ENCODE measurements around the gene CACNB1.

Gene CACNB1

DNA sequence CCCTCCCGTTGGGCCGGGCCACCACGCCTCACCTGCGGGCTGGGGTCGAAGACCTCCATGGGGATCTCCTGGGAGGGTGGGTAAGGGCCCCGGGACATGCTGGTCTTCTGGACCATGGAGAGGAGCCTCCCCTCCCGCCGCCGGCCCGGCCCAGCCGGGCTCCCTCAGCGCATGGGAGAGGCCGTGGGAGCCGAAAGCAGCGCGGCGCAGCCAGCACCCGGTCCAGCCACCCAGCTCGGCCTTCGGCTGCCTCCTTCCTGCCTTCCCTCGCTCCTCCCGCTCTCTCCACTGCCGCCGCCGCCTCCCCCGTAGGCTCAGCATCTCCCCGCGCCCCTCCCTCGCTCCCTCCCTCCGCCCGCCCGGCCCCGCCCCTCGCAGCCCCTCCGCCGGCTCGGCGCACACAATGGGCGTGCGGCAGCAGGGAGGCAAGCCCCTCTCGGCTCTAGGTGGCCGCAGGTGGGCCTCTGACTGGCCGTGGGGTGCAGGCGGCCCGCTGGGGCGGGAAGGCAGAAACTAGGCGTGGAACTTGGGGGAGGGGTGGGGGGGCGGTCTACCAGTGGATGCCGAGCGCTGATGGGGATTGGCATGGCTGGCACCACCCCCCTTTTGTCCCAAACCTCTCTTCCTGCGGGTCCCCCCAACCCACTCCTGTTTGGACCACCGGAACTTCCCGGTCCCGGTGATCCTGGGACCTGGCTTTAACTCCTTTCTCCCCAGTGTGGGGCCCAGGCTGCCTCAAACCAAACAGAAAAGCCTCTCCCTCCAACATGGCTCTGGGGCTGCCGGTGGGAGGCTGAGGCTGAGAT is at the start of gene CACNB1:
CACNB1 (minus strand) TSS at position 290 of the 806 bp plus-strand sequence; CDS start at position 116, 174 bp downstream.
- no peak for DNase-seq

DNA sequence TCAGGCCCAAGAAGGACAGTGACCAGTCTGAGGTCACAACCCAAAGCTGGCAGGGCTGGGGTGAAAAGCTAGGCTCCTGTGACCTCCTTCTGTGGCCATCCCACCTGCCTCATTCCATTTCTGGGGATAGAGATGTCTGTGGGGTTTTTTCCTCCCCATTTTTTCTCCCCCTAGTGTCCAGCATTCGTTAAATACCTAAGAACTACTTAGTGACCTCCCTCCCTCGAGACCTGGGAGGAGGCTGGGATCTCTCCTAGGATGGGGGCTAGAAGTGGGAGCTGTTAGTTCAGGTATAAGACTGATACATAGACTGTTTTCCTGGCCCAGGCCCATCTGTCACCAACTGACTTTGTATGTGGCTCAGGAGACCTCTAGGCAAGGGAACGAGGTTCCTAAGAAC is 48.8 kb upstream of the CACNB1 start:
- DNase-seq: no peak

DNA sequence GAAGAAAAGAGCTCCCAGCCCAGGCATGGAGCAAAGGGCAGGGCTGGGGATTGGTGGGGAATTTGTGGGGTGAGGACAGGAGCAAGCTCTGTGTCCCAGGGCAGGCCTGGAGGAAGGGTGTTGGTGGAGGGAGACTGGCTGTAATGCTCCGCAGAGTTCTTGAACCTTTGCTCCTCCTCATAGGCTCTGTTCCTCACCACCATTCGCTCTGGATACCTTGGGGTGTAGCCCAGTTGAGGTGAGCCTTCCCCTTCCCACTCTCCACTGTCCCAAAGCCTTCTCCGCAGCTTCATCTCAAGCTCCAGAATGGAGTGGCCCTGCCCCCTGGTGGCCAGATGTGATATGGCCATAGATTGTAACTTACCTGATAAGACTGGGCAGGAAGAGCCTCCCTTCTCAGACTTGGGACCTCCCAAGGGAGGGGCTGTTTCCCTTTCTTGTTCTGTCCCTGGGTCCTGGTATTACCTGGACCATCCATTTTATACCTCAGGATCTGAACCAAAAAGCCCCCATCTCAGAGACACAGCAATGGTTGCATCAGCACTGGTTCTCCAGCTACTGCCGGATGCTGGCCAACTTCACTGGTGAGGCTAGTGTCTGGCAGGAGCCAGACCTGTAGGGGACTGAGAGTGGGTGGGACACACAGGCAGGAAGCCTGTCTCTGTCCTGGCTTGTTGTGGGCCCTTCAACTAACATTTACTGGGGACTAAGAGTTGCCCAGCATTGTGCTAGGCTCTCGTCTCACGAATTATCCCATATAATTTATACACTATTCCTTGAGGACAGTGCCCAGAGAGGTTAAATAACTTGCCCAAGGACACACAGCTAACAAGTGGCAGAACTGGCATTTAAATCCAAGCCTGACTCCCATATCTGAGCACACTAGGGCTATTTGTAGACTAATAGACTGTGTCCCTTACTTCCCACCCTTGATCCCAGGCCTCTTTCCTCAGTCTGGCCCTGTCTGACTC is 47.4 kb upstream of the CACNB1 start:
- peak; percentile 28 for DNase-seq

DNA sequence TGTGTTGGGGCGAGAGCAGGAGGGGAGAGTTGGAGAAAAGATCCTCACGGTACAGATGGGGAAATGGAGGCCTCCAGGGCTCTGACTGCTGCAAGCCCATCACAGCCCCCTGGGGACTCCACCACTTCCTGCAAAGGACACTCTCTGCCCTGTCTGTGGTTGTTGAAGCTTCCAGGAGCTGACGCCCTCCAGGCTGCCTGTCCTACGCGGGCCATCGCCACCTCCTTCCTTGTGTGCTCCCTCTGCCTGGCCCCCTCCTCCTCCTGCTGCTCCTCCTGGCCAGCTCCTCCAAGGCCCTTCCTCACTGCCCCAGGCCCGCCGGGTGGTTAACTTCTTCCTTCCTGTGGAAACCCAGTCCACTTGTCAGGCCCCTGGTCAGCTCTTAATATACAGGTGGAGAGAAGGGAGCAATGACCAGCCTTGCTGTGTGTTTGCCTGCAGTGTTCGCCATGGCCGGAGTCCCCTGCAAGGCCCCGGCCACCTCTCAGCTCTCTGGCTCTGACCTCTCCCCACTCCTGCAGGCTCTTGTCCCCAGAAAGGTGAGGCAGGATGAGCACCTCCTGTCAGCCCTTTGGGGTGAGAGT is 46.6 kb upstream of the CACNB1 start:
- DNase-seq: peak; percentile 48

DNA sequence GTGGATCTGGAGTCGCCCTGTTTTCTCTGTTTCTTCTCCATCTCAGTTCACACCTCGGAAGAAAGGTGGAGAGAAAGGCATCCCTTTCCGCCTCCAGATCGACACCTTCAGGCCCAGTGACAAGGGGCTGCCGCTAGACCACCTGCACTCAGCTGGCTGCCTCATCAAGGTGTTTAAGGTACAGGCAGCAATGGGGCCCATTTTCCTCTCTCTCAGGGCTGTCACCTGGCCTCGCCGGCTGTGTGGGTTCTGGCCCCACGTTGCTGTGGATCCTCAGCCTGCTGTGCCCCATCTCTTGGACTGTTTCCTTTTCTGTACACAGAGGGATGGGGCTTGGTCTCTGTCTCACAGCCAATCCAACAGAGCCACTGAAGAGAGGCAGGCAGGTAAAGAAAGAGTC is 45.7 kb upstream of the CACNB1 start:
- no peak for DNase-seq

DNA sequence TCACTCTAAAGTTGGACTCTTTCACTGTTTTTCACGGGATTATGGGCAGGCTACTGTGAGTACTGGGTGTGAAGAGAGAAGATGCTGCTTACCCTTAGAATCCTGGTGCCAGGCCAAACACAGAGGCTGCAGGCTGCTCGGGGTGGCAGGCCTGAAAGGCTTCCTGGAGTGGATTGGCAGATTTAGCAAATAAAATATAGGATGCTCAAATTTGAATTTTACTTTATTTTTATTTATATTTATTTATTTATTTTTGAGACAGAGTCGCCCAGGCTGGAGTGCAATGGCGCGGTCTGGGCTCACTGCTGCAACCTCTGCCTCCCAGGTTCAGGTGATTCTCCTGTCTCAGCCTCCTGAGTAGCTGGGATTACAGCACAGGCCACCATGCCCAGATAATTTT is 43.2 kb upstream of the CACNB1 start:
- DNase-seq: no peak

DNA sequence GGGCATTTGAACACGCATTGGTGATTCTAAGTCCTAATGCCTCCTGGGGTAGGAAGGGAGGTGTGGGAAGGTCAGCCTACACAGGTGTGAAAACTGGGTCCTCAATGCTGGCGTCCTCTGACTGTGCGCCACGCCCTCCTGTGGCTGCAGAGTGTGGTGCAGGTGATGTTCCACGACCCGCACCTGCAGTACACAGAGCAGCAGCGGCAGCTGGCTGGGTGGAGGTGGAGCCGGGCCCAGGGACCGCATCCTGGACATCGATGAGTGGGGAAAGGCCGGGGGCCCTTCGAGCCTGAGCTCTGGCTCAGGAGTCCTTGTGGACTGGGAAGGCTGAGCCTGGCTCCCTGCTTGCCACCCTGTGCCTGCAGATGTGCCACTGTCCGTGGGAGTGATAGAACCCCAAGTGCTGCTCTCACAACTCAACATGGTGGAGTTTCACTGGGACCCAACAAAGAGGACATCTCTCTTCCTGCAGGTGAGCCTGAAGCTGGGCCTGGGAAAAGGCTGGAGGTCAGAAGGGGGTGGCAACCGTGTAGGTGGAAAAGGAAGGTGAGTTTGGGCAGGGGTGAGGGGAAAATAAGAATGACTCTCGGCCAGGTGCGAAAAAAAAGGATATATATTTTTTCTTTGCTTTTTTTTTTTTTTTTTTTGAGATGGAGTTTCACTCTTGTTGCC is 42.3 kb upstream of the CACNB1 start:
- no peak for DNase-seq

DNA sequence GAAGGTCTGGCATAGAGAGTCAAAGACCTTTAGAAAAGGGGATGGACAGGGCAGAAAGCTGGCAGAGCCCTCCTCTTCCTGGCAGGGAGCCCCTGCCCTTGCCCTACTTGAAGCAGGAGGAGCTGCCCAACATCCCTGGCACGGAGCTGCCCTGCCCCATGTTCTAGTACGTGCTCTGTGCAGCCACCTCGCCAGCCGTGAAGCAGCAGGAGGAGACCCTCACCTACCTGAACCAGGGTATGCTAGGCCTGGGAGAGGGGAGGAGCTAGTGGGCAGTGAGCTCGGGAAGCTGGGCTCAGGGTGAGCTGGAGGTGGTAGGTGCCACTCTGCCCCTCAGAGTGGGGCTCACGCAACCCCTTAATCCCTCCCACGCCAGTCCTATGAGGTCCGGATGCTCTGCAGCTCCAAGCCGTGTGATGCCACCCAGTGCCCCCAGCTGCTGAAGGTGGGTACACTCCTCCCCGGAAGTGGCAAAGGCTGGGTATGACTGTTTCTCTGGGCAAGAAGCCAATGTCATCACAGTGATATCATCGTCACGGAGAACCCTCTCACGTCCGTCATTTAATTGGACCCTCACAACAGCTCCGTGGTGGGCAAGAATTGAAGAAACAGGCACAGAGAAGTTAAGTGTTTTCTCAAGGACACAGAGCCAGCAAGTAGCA is 41.0 kb upstream of the CACNB1 start:
- peak; percentile 18 for DNase-seq

DNA sequence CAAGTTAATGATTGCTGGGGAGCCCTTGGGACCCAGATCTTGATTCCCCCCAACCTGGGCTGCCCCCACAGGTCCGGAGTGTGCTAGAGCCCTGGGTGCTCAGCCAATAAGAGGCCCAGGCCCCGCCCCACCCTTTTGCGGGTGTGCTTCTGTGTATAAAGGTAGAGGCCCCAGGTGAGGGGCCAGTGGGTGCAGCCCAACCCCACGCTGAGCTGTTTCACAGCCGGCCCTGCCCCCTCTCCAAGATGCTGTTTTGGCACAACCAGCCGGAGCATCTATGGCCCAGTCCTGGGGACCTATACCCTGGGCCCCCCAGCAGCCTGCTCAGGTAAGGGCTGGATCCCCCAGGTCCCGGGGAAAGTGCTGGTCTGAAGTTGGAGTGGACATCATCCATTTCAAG is 40.1 kb upstream of the CACNB1 start:
- no peak for DNase-seq

DNA sequence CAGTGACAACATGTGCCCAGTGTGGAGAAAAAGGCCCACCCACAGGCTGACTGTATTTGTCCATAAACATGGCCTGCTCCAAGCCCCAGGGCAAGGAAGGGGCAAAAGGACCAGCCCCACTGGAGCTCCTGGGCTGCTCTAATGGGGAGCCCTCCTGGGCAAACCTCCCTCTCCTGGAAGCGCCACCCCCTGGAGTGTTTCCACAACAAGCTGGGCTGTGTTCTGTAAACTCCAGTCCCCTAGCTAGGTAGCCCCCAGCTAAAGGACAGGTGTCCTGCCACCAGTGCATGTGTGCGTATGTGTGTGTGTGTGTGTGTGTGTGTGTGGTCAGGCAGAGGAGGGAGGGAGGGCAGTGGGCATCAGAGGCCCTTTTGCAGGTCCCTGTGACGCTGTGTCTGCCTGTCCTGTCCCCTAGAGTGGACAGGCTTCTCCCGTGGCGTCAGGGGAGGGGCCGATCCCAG is 39.5 kb upstream of the CACNB1 start:
- no peak for DNase-seq

DNA sequence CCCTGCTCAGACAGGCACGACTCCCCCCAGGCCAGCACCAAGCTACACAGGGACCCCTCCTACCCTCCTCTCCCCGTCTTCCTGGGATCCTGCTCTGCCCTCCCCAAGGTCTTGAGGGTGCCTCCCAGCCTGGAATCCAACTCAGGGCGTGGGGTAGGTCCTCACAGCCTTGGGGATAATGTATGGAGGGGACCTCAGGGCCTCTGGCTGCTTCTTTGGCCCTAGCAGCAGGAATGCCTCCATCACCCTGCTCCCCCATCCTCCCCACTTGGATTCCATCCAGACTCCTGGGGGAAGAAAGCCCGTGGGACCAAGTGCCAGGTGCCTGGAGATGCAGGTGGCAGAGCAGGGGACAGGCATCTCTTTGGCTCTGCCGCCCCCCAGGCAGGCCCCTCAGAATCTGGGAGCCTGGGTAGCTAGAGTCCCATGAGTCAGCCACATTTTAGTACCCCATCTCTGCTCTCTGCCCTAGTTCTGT is 39.0 kb upstream of the CACNB1 start:
- no peak for DNase-seq

DNA sequence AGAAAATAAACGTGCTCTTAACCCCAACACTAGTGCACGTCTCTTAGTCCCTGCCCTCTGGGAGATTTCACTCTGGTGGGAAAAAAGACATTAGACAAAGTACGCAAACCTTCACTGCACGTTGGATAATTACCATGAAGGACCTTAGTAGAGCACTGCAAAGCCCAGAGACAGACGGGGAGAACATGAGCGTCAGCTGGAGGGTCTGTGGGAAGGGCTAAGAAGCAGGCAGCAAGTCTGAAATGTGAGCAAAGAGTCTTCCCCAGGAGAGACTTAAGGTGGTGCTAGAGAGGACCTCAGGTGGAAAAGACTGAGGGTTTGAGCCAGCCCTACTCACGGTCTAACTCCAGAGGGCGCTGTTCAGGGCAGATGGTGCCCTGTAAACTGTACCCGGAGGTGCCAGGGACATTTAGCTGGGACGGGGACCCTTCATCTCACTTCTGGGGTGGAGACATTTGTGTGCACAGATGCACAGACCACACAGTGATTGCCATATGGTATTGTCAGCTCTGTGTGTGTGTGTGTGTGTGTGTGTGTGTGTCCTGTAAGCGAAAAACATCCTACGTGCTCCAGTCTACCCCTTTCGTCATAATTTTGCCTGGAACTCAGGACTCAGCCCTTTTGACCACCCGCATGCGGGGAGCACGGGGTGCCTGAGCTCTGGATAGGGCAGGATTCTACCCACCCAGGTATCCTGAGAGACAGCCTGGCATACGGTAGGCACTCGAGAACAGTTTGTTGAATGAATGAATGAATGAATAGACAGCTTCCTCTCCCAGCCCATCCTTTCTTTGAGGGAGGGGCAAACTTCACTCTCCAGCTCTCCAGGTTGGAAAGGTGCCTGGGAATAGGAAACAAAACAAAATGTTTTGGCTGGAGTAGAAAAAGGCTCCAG is 38.3 kb upstream of the CACNB1 start:
- peak; percentile 34 for DNase-seq

DNA sequence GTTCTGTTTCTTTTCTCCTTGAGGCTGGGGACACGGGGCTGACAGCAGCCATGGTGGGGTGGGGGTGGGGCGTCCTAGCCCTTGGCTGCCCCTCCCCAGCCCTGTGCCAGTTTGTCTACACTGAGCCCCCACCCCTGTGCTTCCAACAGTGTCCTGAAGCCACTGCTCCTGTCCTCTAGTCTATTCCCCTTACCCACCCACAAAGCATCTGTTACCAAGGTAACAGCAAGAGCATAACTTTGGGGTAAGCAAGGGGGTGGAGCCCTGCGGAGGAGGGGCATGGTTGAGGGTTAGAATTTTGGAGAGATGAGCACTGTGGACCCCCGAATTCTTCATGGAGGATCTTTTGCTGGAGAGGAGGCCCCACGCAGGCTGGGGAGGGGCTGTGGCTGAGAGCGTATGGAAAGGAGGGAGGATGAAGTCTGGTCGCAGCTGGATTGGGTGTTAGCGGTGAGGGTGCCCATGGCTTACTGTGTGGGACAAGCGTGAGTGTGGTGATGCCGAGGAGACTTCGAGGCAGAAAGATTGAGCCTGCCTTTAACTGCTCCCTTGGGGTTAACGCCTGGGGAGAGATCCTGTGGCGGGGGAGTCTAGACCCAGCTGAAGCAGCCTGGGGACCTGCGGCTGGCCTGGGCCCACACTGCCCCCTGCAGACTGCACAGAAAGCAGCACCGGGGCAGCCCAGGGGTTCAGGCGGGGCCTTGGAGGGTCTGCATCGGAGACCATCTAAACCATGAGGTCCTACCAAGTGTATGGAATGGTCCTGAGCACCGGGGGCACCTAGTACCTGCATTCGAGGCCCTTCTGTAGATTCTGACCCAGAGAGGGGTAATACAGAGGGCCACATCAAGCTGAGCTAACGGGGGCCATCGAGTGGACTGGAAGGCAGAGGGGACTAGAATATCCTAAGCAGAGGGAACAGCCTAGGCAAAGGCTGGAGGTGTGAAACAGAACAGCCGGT is 34.4 kb upstream of the CACNB1 start:
- peak; percentile 34 for DNase-seq

DNA sequence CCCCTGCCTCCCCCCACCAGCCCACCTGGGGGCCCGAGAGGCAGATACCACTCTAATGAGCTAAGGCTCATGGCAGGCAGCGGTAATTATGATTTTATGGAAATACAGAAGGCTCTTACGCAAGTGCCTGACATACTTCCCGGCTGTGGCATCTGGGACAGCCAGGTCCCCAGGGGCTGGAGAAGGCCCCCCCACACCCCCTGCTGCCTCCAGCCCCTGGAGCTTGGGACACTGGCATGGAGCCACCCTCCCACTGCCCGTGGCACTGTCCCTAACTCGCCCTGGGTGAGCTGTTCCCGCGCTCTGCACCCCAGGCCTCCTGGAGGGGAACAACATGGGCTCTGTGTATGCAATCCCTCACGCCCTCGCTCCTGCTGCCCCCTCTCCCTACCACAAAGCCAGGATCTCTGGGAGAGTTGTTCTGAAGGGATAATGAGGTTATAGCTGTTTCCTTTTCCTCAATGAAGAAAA is 33.7 kb upstream of the CACNB1 start:
- DNase-seq: no peak

DNA sequence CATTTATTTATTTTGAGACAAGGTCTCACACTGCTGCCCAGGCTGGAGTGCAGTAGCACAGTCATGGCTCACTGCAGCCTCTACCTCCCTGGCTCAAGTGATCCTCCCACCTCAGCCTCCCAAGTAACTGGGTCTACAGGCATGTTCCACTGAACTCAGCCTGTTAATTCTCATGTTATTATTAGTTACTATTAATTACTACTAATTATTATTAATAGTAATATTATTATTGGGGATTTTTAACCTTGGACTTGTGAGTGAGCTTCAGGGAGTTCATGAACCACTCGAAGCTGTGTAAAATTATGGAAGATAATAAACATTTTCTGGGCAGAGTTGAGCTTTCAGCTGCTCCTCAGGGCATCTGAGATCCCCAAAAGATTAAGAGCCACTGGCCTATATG is 32.9 kb upstream of the CACNB1 start:
- DNase-seq: no peak

DNA sequence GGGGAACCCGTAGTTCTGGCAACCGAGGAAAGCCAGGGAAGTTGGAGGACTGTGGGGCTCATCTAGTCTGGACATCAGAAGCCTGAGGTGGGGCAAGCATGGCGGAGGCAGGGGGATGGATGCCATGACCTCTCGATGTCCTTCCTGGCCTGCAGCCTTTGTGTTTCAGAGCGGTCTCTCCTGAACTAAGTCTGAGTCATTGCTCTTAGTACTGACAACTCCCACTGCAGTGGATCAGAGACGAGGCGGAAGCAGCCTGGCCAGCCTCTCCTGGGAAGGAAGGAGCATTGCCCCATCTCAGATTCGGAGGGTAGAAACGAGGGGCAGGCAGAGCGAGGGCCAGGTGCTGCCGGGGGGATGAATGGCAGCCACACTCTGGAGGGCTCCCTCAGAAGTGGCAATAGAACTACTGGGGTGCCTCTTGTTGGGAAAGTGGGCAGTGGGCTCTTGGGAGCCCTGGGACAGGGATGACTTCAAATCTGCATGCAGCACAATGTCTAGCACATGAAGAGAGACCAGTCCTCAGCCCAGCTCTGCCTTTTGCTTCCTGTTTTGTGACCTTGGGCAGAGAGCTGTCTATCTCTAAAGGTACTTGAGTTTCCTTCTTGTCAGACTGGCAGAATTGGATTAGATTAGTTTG is 31.9 kb upstream of the CACNB1 start:
- DNase-seq: peak; percentile 44

DNA sequence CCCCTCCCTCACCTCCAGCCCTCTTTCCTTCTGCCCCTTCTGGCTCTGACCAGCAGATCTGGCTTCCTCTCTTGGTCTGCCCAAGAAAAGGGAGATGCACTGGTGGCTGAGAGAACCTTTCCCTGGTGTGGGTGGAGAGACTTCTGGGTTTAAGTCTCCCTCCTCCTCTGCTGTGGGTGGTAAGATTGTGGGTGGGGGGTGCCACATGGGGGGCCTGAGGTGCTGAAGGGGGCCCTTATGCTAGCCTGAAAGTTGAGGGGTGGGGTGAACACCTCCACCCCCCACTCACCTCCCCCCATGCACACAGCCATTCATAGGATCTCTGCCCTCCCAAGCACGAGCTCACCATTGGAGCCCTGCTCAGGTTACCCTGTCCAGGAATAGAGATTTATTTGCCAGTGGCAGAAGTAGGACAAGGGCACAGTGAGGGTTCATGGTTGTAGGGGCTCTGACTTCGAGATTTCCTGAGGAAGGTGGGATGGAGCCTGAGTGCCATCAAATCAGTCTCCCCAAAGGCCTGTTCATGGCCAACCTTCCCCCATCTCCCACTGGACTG is 30.0 kb upstream of the CACNB1 start:
- no peak for DNase-seq

DNA sequence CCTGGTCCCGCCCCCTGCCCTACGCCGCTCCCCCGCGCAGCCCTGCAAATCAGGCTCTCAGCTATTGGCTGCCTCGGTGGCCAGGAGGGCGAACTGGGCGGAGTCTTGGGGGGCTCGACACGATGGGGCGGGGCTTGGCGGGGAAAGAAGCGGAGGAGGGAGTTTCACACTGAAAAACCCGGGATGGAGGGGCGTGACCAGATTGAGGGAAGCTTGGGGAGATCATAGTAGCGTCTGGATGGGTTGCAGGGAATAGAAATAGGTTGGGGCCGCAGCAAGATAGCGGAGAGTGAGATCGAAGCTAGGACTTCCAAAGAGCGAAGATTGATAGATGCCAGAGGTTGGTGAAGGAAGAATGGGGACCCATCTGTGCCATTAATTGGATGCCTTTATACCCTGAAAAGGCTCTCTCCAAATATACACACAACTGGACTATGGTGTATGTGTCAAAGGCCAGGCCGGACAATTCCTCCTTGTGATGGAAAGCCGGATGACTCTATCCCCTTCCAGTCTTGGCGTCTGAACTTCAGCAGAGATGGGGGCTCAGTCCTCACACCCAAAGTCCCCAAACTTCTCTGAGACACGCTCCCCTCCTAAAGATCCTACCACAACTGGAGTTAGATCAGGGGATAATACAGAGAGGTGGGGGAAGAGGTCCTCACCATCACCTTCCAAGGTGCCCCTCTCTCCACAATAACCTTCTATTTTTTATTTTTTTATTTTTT is 28.7 kb upstream of the CACNB1 start:
- DNase-seq: no peak
